T-helper 2 cell (primary cell): ENCODE results near the gene IDH3G.

Source experiments
- DNase-seq, 5 experiments: peaks; one replicate each; pipeline versions ENCODE4 v3.0.0 to v3.0.0-alpha.2; 2012 to 2022

The IDH3G gene

DNA sequence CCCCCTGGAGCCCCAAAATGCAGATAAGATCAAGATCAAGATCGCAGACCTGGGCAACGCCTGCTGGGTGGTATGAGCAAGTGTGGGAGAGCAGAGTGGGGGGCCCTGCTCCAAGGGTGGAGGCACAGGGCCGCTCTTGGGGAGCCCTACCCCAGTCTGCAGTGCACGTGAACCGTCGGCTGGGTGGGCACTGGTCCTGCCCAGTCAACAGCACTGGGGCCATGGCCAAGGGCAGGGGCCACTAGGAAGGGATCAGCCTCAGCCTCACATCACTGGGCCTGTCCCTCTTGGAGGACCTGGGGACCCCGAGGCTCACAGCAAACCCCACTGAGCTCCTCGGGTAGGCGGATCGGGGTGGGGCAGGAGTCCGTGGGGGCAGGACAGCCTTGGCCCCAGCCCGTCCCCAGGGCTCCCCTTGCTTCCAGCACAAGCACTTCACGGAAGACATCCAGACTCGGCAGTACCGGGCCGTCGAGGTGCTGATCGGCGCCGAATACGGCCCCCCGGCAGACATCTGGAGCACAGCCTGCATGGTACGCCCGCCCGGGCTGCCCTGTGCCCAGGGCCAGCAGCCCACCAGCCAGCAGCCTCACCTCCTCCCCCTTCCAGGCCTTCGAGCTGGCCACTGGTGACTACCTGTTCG lies 9.7 kb downstream of the IDH3G start:
- DNase-seq: no peak

DNA sequence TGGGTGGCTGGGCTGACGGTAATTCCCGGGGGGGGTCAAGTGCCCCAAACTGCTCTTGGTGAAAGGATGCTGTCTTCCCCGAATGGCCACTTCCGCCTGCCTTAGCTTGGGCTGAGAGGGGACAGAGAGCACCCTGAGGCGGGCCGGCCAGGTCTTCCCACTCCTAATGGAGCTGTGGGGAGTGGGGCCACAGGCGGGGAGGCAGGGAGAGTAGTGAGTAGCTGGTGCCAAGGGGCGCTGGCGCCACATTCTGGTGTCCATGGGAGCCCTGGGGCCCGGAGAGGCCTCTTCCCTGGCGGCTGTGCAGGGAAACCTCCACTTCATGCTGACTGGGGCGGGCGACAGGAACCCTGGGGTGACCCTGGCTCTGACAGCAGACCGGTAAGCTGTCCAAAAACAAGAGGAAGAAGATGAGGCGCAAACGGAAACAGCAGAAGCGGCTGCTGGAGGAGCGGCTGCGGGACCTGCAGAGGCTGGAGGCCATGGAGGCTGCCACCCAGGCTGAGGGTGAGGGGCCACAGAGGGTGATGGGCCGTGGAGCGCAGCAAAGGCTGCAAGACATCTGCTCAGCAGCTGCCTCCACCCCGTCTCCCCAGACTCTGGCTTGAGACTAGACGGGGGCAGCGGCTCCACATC lies 10.7 kb downstream of the IDH3G start:
- no peak for DNase-seq

DNA sequence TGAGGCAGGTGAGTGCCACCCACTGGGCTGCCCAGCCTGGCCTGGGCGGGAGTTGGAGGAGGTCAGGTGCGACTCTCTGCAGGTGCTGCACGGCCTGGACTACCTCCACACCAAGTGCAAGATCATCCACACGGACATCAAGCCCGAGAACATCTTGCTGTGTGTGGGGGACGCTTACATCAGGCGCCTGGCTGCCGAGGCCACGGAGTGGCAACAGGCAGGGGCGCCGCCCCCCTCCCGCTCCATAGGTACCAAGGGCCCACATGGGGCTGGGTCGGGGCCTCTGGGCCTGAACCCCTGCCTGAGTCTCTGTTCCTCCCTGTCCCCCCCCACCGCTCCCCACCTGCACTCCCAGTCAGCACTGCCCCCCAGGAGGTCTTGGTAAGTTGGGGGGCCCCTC lies 11.3 kb downstream of the IDH3G start:
- no peak for DNase-seq

- DNase-seq: no peak
Observed at GRCh38 chrX:153782313-153782712, 11.9 kb downstream of the IDH3G start.

GRCh38 chrX:153781428-153782047 lies 12.6 kb downstream of the IDH3G start:
- DNase-seq: no peak

DNA sequence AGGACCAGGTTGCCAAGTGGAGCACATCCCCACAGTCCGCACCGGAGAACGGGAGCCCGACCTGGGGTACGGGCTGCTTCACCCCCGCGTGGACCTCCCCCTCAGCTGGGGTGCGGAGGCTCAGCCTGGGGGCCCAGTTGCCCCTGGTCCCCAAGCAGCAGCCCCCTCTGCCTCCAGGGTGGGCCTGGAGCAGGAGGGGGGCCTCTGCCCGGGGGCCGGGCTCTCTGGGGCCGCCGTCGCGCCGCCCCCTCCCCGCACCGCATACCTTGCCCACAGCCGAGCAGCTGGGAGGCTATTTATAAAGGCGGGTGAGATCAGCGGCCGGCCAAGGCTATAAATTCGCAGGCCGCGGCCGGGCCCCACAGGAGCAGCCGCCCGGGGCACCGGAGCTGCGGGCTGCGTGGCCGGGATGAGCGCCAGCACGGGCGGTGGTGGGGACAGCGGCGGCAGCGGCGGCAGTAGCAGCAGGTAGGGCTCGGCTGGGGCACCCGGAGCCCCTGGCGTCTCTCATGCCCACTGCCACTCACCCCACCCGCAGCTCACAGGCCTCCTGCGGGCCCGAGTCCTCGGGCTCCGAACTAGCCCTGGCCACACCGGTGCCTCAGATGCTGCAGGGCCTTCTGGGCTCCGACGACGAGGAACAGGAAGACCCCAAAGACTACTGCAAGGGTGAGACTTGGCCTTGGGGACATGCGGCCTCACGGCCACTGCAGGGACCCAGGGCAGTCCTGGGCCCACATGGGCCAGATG lies 13.3 kb downstream of the IDH3G start, which contains the start of gene SRPK3:
TSS of gene SRPK3 (plus strand) at position 364 of the 750 bp plus-strand sequence. CDS start at position 410, 46 bp downstream.
- DNase-seq: no peak

DNA sequence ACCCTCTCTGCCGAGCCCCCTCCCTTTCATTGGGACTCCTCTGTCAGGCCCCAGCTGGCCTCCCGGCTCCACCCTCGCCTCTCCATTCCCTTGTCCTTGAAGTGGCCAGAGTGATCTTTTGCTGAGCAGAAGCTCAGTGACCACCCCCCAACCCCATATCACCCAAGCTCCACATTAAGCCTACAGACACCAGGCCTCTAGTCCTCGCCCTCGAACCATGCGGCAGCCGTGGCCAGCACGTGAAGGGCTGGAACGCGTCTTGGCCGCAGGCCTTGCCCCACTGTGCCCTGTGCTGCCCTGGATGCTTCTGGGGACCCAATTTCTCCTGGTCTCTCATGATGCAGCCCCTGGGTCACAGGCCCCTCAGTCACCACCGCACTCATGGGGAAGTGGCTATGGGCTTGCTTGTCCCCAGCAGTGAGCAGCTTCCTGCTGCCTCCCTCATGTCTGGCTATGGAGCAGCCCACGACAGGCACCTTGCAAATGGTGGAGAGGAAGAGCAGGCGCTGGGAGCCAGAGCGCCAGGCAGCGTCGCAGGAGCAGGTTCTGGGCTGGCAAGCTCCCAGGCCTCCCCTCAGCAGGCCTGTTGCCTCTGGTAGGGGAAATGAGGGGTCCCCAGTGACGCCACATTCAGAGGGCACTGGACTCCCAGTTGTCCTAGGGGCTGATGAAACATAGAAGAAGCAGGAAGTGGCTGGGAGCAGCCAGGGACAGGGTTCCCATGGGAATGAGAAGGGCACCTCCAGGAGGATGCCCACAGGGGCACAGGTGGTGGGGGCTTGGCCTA lies 14.1 kb downstream of the IDH3G start:
- no peak for DNase-seq

DNA sequence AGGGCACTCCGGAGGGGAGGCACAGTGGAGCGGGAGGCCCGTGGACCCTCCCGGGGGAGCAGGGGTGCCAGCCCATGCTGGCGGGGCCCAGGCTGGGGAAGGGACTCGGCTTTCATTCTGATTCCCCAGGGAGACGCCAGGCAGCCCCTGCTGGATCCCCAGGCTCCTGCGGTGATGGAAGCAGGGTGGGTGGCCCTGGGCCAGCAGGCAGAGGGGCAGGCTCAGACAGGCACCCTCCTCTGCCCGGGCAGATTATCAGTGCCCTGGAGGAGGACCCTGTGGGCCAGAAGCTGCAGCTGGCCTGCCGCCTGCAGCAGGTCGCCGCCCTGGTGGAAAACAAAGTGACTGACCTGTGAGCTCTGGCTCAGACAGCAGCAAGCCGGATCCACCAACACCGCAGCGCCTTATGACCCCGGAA lies 15.5 kb downstream of the IDH3G start:
- DNase-seq: no peak

- DNase-seq: no peak
Observed at GRCh38 chrX:153778181-153778580, 16.0 kb downstream of the IDH3G start.

GRCh38 chrX:153777261-153778090 lies 16.7 kb downstream of the IDH3G start:
- DNase-seq: no peak

GRCh38 chrX:153776611-153777045 lies 17.5 kb downstream of the IDH3G start:
- no peak for DNase-seq

DNA sequence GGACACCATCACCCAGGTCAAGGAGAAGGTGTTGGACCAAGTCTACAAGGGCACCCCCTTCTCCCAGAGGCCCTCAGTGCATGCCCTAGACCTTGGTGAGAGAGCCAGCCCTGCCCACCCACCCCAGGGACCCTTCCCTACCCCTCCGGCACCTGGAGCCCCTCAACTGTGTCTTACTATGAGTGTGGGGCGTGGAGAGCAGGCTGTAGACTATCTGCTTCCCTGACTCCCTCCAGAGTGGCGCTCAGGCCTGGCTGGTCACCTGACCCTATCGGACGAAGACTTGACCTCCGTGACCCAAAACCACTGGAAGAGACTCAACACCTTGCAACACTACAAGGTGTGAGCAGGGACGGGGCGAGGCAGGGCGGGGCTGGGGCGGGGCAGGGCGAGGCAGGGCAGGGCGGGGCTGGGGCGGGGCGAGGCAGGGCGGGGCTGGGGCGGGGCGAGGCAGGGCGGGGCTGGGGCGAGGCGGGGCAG lies 18.0 kb downstream of the IDH3G start:
- no peak for DNase-seq

DNA sequence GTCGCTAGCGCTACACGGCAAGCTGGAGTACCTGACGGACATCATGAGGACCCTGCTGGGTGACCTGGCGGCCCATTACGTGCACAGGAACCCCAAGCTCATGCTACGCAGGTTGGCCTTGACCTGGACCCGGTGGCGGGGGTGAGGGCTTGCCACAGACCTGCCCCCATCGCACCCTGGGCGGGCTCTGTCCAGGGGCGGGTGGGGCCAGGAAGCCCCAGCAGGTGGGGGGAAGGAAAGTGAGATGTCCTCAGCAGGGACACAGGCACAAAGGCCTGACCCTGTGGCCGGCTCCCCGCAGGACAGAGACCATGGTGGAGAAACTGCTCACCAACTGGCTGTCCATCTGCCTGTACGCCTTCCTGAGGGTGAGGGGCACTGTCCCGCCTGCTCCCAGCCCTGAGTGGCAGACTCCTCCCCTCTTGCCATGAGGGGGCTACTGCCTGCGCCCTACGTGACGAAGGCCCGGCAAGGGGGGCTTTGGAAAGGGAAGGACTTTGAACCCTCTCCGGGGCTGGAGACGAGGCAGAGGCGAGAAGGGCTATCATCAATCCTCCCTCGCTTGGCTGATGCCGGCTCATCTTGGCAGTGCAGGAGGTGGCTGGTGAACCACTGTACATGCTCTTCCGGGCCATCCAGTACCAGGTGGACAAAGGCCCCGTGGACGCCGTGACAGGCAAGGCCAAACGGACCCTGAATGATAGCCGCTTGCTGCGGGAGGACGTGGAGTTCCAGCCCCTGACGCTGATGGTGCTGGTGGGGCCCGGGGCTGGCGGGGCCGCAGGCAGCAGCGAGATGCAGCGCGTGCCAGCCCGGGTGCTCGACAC lies 18.7 kb downstream of the IDH3G start:
- no peak for DNase-seq

DNA sequence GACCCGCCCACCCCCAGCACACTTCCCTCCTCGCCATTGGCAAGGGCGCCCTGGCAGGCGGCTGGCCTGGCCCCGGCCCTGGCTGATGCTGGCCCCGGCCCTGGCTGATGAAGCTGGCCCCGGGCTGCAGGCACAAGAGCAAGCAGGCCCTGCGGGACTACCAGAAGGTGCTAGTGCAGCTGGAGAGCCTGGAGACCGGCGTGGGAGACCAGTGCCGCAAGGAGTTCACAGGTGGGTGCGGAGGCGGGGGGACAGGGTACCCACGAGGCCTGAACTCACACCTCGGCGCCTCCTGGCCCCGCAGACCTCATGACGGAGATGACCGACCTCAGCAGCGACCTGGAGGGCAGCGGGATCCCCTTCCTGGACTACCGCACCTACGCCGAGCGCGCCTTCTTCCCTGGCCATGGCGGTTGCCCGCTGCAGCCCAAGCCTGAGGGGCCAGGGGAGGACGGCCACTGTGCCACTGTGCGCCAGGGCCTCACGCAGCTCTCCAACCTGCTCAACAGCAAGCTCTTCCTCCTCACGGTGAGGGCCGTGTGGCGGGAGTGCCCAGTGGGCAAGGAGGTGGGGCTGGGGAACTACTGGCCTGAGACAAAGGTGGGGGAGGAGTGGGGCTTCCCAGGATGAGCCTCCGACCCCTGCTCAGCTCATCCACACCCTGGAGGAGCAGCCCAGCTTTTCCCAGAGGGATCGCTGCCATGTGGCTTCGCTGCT lies 19.4 kb downstream of the IDH3G start:
- no peak for DNase-seq

DNA sequence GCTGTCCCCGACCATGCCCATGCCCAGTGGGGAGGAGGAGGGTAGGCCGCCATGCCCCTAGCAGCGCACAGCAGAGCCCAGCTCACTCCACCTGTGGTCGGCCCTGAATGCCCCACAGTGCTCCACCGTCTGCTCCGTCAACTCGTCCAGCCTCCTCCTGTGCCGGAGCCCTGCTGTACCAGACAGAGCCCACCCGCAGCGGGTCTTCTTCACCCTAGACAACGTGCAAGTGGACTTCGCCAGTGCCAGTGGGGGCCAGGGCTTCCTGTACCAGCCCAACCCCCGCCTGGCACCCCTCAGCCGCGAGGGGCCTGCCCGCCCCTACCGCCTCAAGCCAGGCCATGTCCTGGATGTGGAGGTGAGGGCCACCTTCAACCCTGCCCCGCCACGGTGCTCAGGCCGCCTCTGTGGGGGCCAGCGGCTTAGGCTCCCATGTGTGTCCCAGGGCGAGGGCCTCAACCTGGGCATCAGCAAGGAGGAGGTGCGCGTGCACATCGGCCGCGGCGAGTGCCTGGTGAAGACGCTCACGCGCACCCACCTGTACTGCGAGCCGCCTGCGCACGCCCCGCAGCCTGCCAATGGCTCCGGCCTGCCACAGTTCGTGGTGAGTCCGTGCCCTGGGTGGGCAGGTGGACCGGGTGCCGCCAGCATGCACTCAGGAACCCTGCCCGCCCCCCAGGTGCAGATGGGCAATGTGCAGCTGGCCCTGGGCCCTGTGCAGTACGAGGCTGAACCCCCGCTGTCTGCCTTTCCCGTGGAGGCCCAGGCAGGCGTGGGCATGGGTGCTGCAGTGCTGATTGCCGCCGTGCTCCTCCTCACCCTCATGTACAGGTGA lies 20.2 kb downstream of the IDH3G start:
- no peak for DNase-seq

- no peak for DNase-seq
Observed at GRCh38 chrX:153773218-153773611, 21.0 kb downstream of the IDH3G start.

- DNase-seq: no peak
Observed at GRCh38 chrX:153772316-153773217, 21.6 kb downstream of the IDH3G start.
